Peyer's patch (tissue), 4 donors: ENCODE data around the gene KDM1B.
"Not testable (repeated sequence)": the region's sequence is repeated elsewhere in the genome, so short reads cannot be mapped to it uniquely, and the experiment has no call there.

ENCODE experiments used
- CTCF ChIP-seq, 6 experiments: fragments of 450-650 bp in 4 of 6; fragments of 200-600 bp in 2 of 6; sonication (generic) in 1 of 6; IDR thresholded peaks; one replicate each; pipeline ENCODE4 v1.5.1; 2017 to 2019; ENCODE audit warnings: antibody characterized with exemption in 6 of 6, mild to moderate bottlenecking in 3 of 6, moderate library complexity in 1 of 6
- POLR2A ChIP-seq, 2 donors: fragments of 450-650 bp; IDR thresholded peaks; one replicate each; pipeline ENCODE4 v1.5.1; 2017; ENCODE audit warnings: antibody characterized with exemption in 2 of 2, mild to moderate bottlenecking in 2 of 2, moderate library complexity in 2 of 2

DNA sequence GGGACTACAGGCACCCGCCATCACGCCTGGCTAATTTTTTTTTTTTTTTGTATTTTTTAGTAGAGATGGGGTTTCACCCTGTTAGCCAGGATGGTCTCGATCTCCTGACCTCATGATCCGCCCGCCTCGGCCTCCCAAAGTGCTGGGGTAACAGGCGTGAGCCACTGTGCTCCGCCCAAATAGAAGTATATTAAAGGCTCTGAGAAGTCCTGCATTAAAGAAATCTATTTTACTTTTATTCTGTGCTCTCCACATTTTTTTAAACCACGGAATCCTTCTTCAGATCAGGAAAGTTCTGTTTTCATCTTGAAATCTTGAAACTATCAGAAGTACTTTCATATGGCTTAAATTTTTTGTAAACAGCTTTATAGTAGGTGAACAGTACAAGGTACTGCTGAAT is 53.6 kb downstream of the KDM1B start:
- TF ChIP-seq CTCF, POLR2A (IDR thresholded peaks at IDR 0.05): not testable (repeated sequence)
